ENCODE results near the gene MRPS16. TPM values are rescaled to one million over a fixed set of nuclear protein-coding genes. Genes with fewer than 3 reads are reported as not detected.

The MRPS16 gene
- total and polyA plus RNA-seq, 2 of the 13 experiments (the other 11 are each of a cell fraction or from before 2014, with no cell fraction given) = 70.1 to 135 TPM

- intact Hi-C loops (cut with micrococcal nuclease; ENCODE audit: unreplicated experiment) = no loop called here
- no peaks in the 10 kb centered on the region for H3K27me3 ChIP-seq (ENCODE audit: control insufficient read depth in 1 of 2, insufficient read depth in 2 of 2, low read length in 2 of 2)
- no peak for FAIRE-seq
Observed at GRCh38 chr10:73226663-73227062, 25.8 kb downstream of the MRPS16 start.

More at GRCh38 chr10:73226663-73227062, 25.8 kb downstream of the MRPS16 start:
- in situ Hi-C loops (cut with HindIII; ENCODE audit: extremely low pct_ligation_motif_present, low pct_unique_long_range_greater_than_20kb) = no loop called here
- no peaks in the 10 kb centered on the region; a peak in 1 of 5 replicates for H3K36me3 ChIP-seq (replicated peaks in 1 of 2; ENCODE audit: control insufficient read depth in 1 of 2, insufficient read depth in 2 of 2, low read length in 2 of 2)
- ChIA-PET POLR2A (no interaction called here), CTCF (ENCODE audit: low intra/inter-chr PET ratio, low total read pairs) (no interaction called here)
- no peaks in the 10 kb centered on the region for H3K79me2 ChIP-seq (ENCODE audit: insufficient read depth, low read length)
- no peaks in the 10 kb centered on the region for H4K20me1 ChIP-seq (ENCODE audit: insufficient read depth, low read length)
- no peak overlapping the region for H3K4me3 ChIP-seq (replicated peaks in 1 of 3; ENCODE audit: insufficient read depth in 1 of 3, low read depth in 2 of 3, low read length in 3 of 3)
- DNase-seq (ENCODE audit: low spot score) = no peak
- no peaks in the 10 kb centered on the region for H3K9me3 ChIP-seq (ENCODE audit: low read length)
- no peak overlapping the region for H3K27ac ChIP-seq (ENCODE audit: extremely low read length, insufficient read depth, low read length)
- H3K4me1 ChIP-seq (ENCODE audit: insufficient read depth, low read length) = no peaks in the 10 kb centered on the region
- ATAC-seq = no peak
- no peak for TF ChIP-seq ZNF773 (CRISPR knock-in tag; IDR thresholded peaks at IDR 0.05; ENCODE audit: borderline replicate concordance)
- TF ChIP-seq HOXA7 (CRISPR knock-in tag; IDR thresholded peaks at IDR 0.05) = no peak
- TF ChIP-seq PRDM4 (CRISPR knock-in tag; IDR thresholded peaks at IDR 0.05; ENCODE audit: borderline replicate concordance) = no peak
- no peak for TF ChIP-seq NR2F1 (CRISPR knock-in tag; IDR thresholded peaks at IDR 0.05)
- no peak for TF ChIP-seq TOE1 (CRISPR knock-in tag; IDR thresholded peaks at IDR 0.05)
- no peak for TF ChIP-seq ZNF549 (CRISPR knock-in tag; IDR thresholded peaks at IDR 0.05)
- no peak for TF ChIP-seq ZNF75D (CRISPR knock-in tag; IDR thresholded peaks at IDR 0.05; ENCODE audit: borderline replicate concordance)
- TF ChIP-seq ELF4 (CRISPR knock-in tag; IDR thresholded peaks at IDR 0.05; ENCODE audit: borderline replicate concordance) = no peak
- no peak for TF ChIP-seq GFI1 (CRISPR knock-in tag; IDR thresholded peaks at IDR 0.05; ENCODE audit: borderline replicate concordance)
- no TSS peak for BruUV-seq (replicated peaks)
- no peak overlapping the region for H3K9ac ChIP-seq (ENCODE audit: insufficient read depth, low read depth, low read length)
- no peak overlapping the region for H2AFZ ChIP-seq (ENCODE audit: low read length)
- H3K4me2 ChIP-seq (ENCODE audit: low read depth, low read length) = no peak overlapping the region
